Measurements from ENCODE around the gene TSPAN16.

- TF ChIP-seq CTCF (conservative IDR thresholded peaks at IDR 0.05; ENCODE audit: low read length) (no peak), EZH2phosphoT487 (IDR thresholded peaks at IDR 0.05; ENCODE audit: borderline replicate concordance, low read depth, low read length) (no peak)
Measured at GRCh38 chr19:11247934-11248333, 48.0 kb upstream of the TSPAN16 start.

Data from OCI-LY7 (cell line).